Loucy (cell line): ENCODE measurements around the gene PAX6.

Experiments used
- H2AFZ ChIP-seq: fragments of 200-600 bp; sonication (generic); 2 replicates; pipeline ENCODE4 v1.6.0; 2016; ENCODE audit warnings: antibody characterized with exemption, mild to moderate bottlenecking, low read length, moderate library complexity
- H3F3A ChIP-seq: fragments of 200-600 bp; 2 replicates; pipeline ENCODE4 v1.6.0; 2016; ENCODE audit warnings: antibody characterized with exemption, low read depth, mild to moderate bottlenecking
- H3K27me3 ChIP-seq: fragments of 200-600 bp; sonication (generic); 2 replicates; pipeline ENCODE4 v1.6.1; 2014; ENCODE audit warnings: low read length, mild to moderate bottlenecking; ENCODE audit not compliant: insufficient read depth, poor library complexity, severe bottlenecking
- H3K36me3 ChIP-seq: fragments of 200-600 bp; sonication (generic); 2 replicates; pipeline ENCODE4 v1.6.1; 2016; ENCODE audit warnings: low read length; ENCODE audit not compliant: insufficient read depth
- H3K4me1 ChIP-seq: fragments of 200-600 bp; sonication (generic); 2 replicates; pipeline ENCODE4 v1.5.1; 2014; ENCODE audit warnings: low read length, mild to moderate bottlenecking; ENCODE audit not compliant: insufficient read depth, poor library complexity, severe bottlenecking
- H3K4me2 ChIP-seq: fragments of 200-600 bp; sonication (generic); 2 replicates; pipeline ENCODE4 v1.6.0; 2014; ENCODE audit warnings: antibody characterized with exemption, low read length, low read depth, mild to moderate bottlenecking; ENCODE audit not compliant: poor library complexity, severe bottlenecking
- H3K4me3 ChIP-seq: fragments of 200-600 bp; sonication (generic); 2 replicates; pipeline ENCODE4 v1.5.1; 2014; ENCODE audit warnings: low read length, mild to moderate bottlenecking, mixed read lengths; ENCODE audit not compliant: poor library complexity, severe bottlenecking
- H3K79me2 ChIP-seq: fragments of 200-600 bp; sonication (generic); 2 replicates; pipeline ENCODE4 v1.6.1; 2014; ENCODE audit warnings: low read length; ENCODE audit not compliant: insufficient read depth
- H3K9ac ChIP-seq: fragments of 200-600 bp; sonication (generic); 2 replicates; pipeline ENCODE4 v1.6.0; 2014; ENCODE audit warnings: mild to moderate bottlenecking, low read depth, low read length, moderate library complexity; ENCODE audit not compliant: poor library complexity, severe bottlenecking
- H3K9me2 ChIP-seq: fragments of 200-600 bp; sonication (generic); replicated peaks from 2 replicates; pipeline ENCODE4 v1.6.1; 2016; ENCODE audit warnings: low read depth, low read length, mixed read lengths
- H3K9me3 ChIP-seq: fragments of 200-600 bp; sonication (generic); 2 replicates; pipeline ENCODE4 v1.6.1; 2014; ENCODE audit warnings: mild to moderate bottlenecking, antibody characterized with exemption, low read length, low read depth; ENCODE audit not compliant: insufficient read depth
- H4K20me1 ChIP-seq: fragments of 200-600 bp; sonication (generic); 2 replicates; pipeline ENCODE4 v1.6.0; 2014; ENCODE audit warnings: antibody characterized with exemption, low read length, mild to moderate bottlenecking; ENCODE audit not compliant: insufficient read depth, poor library complexity, severe bottlenecking
- CTCF ChIP-seq: fragments of 200-600 bp; sonication (generic); conservative IDR thresholded peaks from 2 replicates; pipeline ENCODE4 v1.5.1; 2014; ENCODE audit warnings: mild to moderate bottlenecking, antibody characterized with exemption, low read length
- EZH2phosphoT487 ChIP-seq: fragments of 200-600 bp; IDR thresholded peaks from 2 replicates; pipeline ENCODE4 v1.6.1; 2018; ENCODE audit warnings: antibody characterized with exemption, mild to moderate bottlenecking, moderate library complexity, borderline replicate concordance

Gene PAX6

GRCh38 chr11:31845331-31845730 lies 34.2 kb upstream of the PAX6 start:
- H3K9me2 ChIP-seq: no peaks in the 10 kb centered on the region
- H3K9ac ChIP-seq: no peak overlapping the region
- no peaks in the 10 kb centered on the region for H3K79me2 ChIP-seq
- no peaks in the 10 kb centered on the region for H3F3A ChIP-seq
- no peak overlapping the region for H3K4me2 ChIP-seq
- TF ChIP-seq CTCF: no peak
- TF ChIP-seq EZH2phosphoT487: no peak
- H3K4me3 ChIP-seq: no peak overlapping the region
- no peaks in the 10 kb centered on the region for H4K20me1 ChIP-seq
- no peaks in the 10 kb centered on the region for H3K27me3 ChIP-seq
- H3K9me3 ChIP-seq: no peaks in the 10 kb centered on the region
- no peaks in the 10 kb centered on the region for H3K4me1 ChIP-seq
- no peak overlapping the region for H2AFZ ChIP-seq
- no peaks in the 10 kb centered on the region for H3K36me3 ChIP-seq

- no peaks in the 10 kb centered on the region for H3K36me3 ChIP-seq
- no peak overlapping the region for H3K9ac ChIP-seq
- no peaks in the 10 kb centered on the region for H3K9me3 ChIP-seq
- H3K9me2 ChIP-seq: no peaks in the 10 kb centered on the region
- H3K79me2 ChIP-seq: no peaks in the 10 kb centered on the region
- H2AFZ ChIP-seq: no peak overlapping the region
- H4K20me1 ChIP-seq: no peaks in the 10 kb centered on the region
- no peaks in the 10 kb centered on the region for H3K27me3 ChIP-seq
- H3F3A ChIP-seq: no peaks in the 10 kb centered on the region
- TF ChIP-seq CTCF: no peak
- TF ChIP-seq EZH2phosphoT487: no peak
- no peak overlapping the region for H3K4me3 ChIP-seq
- H3K4me2 ChIP-seq: no peak overlapping the region
- no peaks in the 10 kb centered on the region for H3K4me1 ChIP-seq
Observed at GRCh38 chr11:31844351-31844750, 33.2 kb upstream of the PAX6 start.

- Histone ChIP-seq H3K36me3 (no peaks in the 10 kb centered on the region), H3K9me3 (no peaks in the 10 kb centered on the region), H3K4me2 (no peak overlapping the region), H3K79me2 (no peaks in the 10 kb centered on the region), H3K4me1 (no peaks in the 10 kb centered on the region), H3K9ac (no peak overlapping the region), H3F3A (no peaks in the 10 kb centered on the region), H3K4me3 (no peak overlapping the region), H4K20me1 (no peaks in the 10 kb centered on the region), H2AFZ (no peak overlapping the region), H3K9me2 (no peaks in the 10 kb centered on the region), H3K27me3 (no peaks in the 10 kb centered on the region)
- TF ChIP-seq CTCF (no peak), EZH2phosphoT487 (no peak)
Observed at GRCh38 chr11:31841435-31841834, 30.3 kb upstream of the PAX6 start.
